GM19025 (cell line): ENCODE measurements around the gene AP3S2.

ENCODE experiments used
- ATAC-seq: cut with Tn5 transposase; IDR thresholded peaks from one replicate; pipeline ENCODE4 v1.9.1; 2021; ENCODE audit warnings: mild to moderate bottlenecking, low read depth, moderate library complexity; ENCODE audit not compliant: unreplicated experiment

AP3S2 gene

GRCh38 chr15:89820666-89821611 lies 72.9 kb downstream of the AP3S2 start:
- ATAC-seq, result no peak

- no peak for ATAC-seq
Observed at GRCh38 chr15:89818287-89818686, 75.5 kb downstream of the AP3S2 start.

GRCh38 chr15:89817701-89818280 lies 76.0 kb downstream of the AP3S2 start:
- ATAC-seq, result no peak

GRCh38 chr15:89815769-89816168 lies 78.0 kb downstream of the AP3S2 start:
- ATAC-seq, result no peak

GRCh38 chr15:89814112-89814742 lies 79.6 kb downstream of the AP3S2 start:
- ATAC-seq, result no peak

- ATAC-seq, result no peak
Observed at GRCh38 chr15:89813381-89814111, 80.2 kb downstream of the AP3S2 start.

GRCh38 chr15:89812847-89813320 lies 80.9 kb downstream of the AP3S2 start:
- no peak for ATAC-seq

GRCh38 chr15:89812011-89812846 lies 81.6 kb downstream of the AP3S2 start:
- no peak for ATAC-seq

- no peak for ATAC-seq
Observed at GRCh38 chr15:89810837-89811236, 83.0 kb downstream of the AP3S2 start.

GRCh38 chr15:89809787-89810148 lies 84.0 kb downstream of the AP3S2 start:
- ATAC-seq, result no peak

- no peak for ATAC-seq
Observed at GRCh38 chr15:89809093-89809786, 84.6 kb downstream of the AP3S2 start.

- no peak for ATAC-seq
Observed at GRCh38 chr15:89808160-89808870, 85.5 kb downstream of the AP3S2 start.

GRCh38 chr15:89807689-89808088 lies 86.1 kb downstream of the AP3S2 start:
- ATAC-seq, result no peak

GRCh38 chr15:89806559-89807550 lies 86.9 kb downstream of the AP3S2 start:
- no peak for ATAC-seq

GRCh38 chr15:89806210-89806558 lies 87.6 kb downstream of the AP3S2 start:
- ATAC-seq, result no peak

GRCh38 chr15:89805241-89806209 lies 88.3 kb downstream of the AP3S2 start:
- ATAC-seq, result no peak
